ENCODE results near the gene RPTOR.
"Not testable (repeated sequence)": the region's sequence is repeated elsewhere in the genome, so short reads cannot be mapped to it uniquely, and the experiment has no call there.

RPTOR gene

GRCh38 chr17:80503921-80504320 lies 40.7 kb upstream of the RPTOR start (continued):
- TF ChIP-seq ZNF501 (tag by site-specific recombination; IDR thresholded peaks at IDR 0.05) (no peak), ZNF76 (tag by site-specific recombination; IDR thresholded peaks at IDR 0.05; ENCODE audit: borderline replicate concordance, low read depth) (no peak), ZNF324 (tag by site-specific recombination; IDR thresholded peaks at IDR 0.05) (no peak), GLI2 (tag by site-specific recombination; IDR thresholded peaks at IDR 0.05; ENCODE audit: borderline replicate concordance, low read depth) (no peak), ZNF366 (tag by site-specific recombination; conservative IDR thresholded peaks at IDR 0.05) (peak; percentile 100), ZBTB17 (tag by site-specific recombination; IDR thresholded peaks at IDR 0.05) (peak; percentile 72; the same call in 1 of the 2 replicates), ZSCAN18 (tag by site-specific recombination; IDR thresholded peaks at IDR 0.05) (no peak)
- TF ChIP-seq, protein P1, sequence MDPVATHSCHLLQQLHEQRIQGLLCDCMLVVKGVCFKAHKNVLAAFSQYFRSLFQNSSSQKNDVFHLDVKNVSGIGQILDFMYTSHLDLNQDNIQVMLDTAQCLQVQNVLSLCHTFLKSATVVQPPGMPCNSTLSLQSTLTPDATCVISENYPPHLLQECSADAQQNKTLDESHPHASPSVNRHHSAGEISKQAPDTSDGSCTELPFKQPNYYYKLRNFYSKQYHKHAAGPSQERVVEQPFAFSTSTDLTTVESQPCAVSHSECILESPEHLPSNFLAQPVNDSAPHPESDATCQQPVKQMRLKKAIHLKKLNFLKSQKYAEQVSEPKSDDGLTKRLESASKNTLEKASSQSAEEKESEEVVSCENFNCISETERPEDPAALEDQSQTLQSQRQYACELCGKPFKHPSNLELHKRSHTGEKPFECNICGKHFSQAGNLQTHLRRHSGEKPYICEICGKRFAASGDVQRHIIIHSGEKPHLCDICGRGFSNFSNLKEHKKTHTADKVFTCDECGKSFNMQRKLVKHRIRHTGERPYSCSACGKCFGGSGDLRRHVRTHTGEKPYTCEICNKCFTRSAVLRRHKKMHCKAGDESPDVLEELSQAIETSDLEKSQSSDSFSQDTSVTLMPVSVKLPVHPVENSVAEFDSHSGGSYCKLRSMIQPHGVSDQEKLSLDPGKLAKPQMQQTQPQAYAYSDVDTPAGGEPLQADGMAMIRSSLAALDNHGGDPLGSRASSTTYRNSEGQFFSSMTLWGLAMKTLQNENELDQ (tag by site-specific recombination; IDR thresholded peaks at IDR 0.05; ENCODE audit: low read depth), result no peak
- TF ChIP-seq, protein P2, sequence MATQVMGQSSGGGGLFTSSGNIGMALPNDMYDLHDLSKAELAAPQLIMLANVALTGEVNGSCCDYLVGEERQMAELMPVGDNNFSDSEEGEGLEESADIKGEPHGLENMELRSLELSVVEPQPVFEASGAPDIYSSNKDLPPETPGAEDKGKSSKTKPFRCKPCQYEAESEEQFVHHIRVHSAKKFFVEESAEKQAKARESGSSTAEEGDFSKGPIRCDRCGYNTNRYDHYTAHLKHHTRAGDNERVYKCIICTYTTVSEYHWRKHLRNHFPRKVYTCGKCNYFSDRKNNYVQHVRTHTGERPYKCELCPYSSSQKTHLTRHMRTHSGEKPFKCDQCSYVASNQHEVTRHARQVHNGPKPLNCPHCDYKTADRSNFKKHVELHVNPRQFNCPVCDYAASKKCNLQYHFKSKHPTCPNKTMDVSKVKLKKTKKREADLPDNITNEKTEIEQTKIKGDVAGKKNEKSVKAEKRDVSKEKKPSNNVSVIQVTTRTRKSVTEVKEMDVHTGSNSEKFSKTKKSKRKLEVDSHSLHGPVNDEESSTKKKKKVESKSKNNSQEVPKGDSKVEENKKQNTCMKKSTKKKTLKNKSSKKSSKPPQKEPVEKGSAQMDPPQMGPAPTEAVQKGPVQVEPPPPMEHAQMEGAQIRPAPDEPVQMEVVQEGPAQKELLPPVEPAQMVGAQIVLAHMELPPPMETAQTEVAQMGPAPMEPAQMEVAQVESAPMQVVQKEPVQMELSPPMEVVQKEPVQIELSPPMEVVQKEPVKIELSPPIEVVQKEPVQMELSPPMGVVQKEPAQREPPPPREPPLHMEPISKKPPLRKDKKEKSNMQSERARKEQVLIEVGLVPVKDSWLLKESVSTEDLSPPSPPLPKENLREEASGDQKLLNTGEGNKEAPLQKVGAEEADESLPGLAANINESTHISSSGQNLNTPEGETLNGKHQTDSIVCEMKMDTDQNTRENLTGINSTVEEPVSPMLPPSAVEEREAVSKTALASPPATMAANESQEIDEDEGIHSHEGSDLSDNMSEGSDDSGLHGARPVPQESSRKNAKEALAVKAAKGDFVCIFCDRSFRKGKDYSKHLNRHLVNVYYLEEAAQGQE (tag by site-specific recombination; IDR thresholded peaks at IDR 0.05), result no peak
- TF ChIP-seq, protein P3, sequence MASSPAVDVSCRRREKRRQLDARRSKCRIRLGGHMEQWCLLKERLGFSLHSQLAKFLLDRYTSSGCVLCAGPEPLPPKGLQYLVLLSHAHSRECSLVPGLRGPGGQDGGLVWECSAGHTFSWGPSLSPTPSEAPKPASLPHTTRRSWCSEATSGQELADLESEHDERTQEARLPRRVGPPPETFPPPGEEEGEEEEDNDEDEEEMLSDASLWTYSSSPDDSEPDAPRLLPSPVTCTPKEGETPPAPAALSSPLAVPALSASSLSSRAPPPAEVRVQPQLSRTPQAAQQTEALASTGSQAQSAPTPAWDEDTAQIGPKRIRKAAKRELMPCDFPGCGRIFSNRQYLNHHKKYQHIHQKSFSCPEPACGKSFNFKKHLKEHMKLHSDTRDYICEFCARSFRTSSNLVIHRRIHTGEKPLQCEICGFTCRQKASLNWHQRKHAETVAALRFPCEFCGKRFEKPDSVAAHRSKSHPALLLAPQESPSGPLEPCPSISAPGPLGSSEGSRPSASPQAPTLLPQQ (tag by site-specific recombination; IDR thresholded peaks at IDR 0.05), result no peak

DNA sequence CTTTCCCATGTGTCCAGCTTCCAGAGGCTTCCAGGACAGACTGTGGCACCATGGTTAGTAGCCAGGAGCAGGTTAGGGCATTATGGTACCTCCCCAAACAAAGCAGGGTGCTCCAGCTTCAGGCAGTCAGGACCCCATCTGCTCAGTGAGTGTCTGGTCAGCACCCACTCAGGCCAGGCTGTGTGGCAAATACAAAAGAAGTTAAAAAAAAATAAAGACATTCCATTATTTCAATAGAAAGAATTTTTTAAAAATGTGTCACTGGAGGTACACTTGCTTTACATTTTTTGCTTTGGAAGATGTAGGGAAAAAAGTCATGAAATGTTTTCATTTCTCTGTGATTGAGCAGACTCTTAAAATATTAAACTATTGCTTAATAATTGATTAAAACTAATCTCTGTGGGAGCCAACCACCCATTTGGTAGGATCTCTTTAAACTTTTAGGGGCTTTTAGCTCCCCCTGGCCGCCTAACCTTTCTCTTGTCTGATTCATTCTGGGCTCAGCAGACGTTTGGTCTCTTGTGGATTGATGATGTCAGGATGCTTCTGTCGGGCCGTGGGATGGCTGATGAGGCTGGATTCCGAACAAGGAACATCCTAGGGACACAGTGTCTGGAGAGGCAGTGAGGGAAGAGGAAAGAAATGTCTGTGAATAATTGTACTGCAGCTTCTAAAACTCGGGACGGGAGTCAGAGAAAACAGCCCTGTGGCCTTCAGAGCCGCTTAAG lies 39.8 kb upstream of the RPTOR start:
- Histone ChIP-seq H3K4me3 (ENCODE audit: low read depth, low read length) (no peak overlapping the region), H3K4me1 (ENCODE audit: control insufficient read depth, insufficient read depth, low read length) (no peaks in the 10 kb centered on the region), H3K9me3 (ENCODE audit: control insufficient read depth, insufficient read depth, low read depth, low read length) (no peaks in the 10 kb centered on the region), H3K36me3 (ENCODE audit: control insufficient read depth in 2 of 2, insufficient read depth in 1 of 2, low read length in 2 of 2) (no peaks in the 10 kb centered on the region), H3K27ac (ENCODE audit: extremely low read depth, low read depth, low read length) (no peak overlapping the region)
- TF ChIP-seq ZBTB17 (tag by site-specific recombination; IDR thresholded peaks at IDR 0.05) (peak; percentile 63; the same call in 1 of the 2 replicates), ZNF184 (tag by site-specific recombination; IDR thresholded peaks at IDR 0.05) (no peak)
- POLR2A ChIA-PET, result no interaction called here
- CTCF ChIA-PET, result interaction anchor here (0.7 to 1.6 kb wide), 4 partner anchors 9 to 304 kb away, joined by 3 to 5 read pairs (median 4); no protein-coding TSS in a partner anchor

DNA sequence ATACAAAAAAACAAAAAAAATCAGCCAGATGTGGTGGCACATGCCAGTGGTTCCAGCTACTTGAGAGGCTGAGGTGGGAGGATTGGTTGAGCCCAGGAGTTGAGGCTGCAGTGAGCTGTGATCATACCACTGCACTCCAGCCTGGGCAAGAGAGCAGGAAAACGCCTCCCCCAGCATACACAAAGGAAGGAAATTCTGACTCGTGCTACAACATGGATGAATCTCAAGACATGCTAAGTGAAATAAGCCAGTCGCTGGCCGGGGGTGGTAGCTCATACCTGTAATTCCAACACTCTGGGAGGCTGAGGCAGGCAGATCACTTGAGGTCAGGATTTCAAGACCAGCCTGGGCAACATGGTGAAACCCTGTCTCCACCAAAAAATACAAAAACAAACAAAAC lies 37.5 kb upstream of the RPTOR start:
- H3K4me3 ChIP-seq (ENCODE audit: low read depth, low read length); H3K36me3 ChIP-seq (ENCODE audit: control insufficient read depth in 2 of 2, insufficient read depth in 1 of 2, low read length in 2 of 2); H3K4me1 ChIP-seq (ENCODE audit: control insufficient read depth, insufficient read depth, low read length); H3K9me3 ChIP-seq (ENCODE audit: control insufficient read depth, insufficient read depth, low read depth, low read length); POLR2A ChIA-PET; H3K27ac ChIP-seq (ENCODE audit: extremely low read depth, low read depth, low read length): not testable (repeated sequence)
- CTCF ChIA-PET, result interaction anchor here (0.7 kb wide), 1 partner anchor 14 kb away, joined by 3 read pairs; no protein-coding TSS in a partner anchor
